ENCODE results near the gene ZNF280B.
"Not testable (repeated sequence)": the region's sequence is repeated elsewhere in the genome, so short reads cannot be mapped to it uniquely, and the experiment has no call there.

ZNF280B gene

DNA sequence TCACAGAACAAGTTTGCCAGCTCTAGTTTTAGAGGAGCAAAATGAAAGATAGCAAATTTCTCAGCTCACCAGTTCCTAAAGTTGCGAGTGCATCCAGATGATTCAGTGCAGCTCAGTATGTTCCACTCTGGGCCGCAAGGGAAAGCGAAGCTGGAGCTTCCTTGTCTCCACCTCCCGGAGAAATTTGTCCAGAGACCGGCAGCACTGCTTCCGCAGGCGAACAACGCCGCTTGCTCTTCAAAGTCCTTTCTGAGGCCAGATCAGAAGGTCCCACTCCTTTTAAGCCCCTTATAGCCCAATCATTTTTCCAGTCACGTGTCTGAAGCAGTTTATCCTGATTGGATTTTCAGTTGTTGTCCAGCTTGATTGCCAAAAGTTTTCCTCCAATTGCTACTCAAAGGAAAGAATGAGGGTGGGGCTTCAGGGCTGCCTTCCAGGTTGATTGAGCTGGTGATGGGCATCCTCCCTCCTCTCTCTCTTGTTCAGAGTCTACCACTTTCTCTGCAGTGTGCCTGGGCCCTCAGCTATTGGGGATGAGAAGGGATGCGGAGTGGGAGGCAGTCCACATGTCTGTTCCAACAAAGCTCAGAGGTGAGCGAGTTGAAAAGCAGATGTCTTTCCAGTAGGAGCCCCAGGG, 11.6 kb upstream of the ZNF280B start, which contains the start of gene ZNF280A:
TSS of gene ZNF280A (minus strand) at position 251 of the 637 bp plus-strand sequence. CDS start 4,640 bp downstream, outside the sequence.
- Histone ChIP-seq H3K9me3 (ENCODE audit: control extremely low read depth in 1 of 5, control insufficient read depth in 4 of 5, insufficient read depth in 2 of 5, low read depth in 1 of 5, low read length in 4 of 5) (no peaks in the 10 kb centered on the region), H3K4me1 (ENCODE audit: control extremely low read depth in 1 of 4, control insufficient read depth in 4 of 4, insufficient read depth in 4 of 4, low read length in 3 of 4) (no peaks in the 10 kb centered on the region), H3K27ac (ENCODE audit: insufficient read depth in 1 of 2, low read depth in 1 of 2, low read length in 2 of 2, poor library complexity in 1 of 2, severe bottlenecking in 2 of 2) (peak within 1 kb of the TSS in 1 of 2 experiments; percentile 74), H3K4me3 (ENCODE audit: control insufficient read depth in 1 of 7, extremely low read depth in 1 of 7, insufficient read depth in 4 of 7, low read depth in 2 of 7, low read length in 6 of 7) (no peak within 1 kb of the TSS), H3K36me3 (ENCODE audit: control insufficient read depth in 4 of 4, insufficient read depth in 4 of 4, low read length in 3 of 4) (no peaks in the 10 kb centered on the region), H3K27me3 (replicated peaks in 2 of 5; ENCODE audit: control insufficient read depth in 4 of 5, insufficient read depth in 5 of 5, low read length in 4 of 5) (peaks cover 0 to 8% (median 3%) of the 10 kb centered on the region in 5 experiments)
- no peak for DNase-seq
- ChIA-PET POLR2A (interaction anchor here (0.6 kb wide), 1 partner anchor 103 kb away, joined by 3 read pairs; no protein-coding TSS in a partner anchor), CTCF (interaction anchor here (0.9 to 1.2 kb wide), 3 partner anchors 8 to 56 kb away, joined by 3 to 4 read pairs (median 3); no protein-coding TSS in a partner anchor)
- 84% methylated on average over 11 of the region's 12 CpGs for WGBS (ENCODE audit: insufficient coverage)

DNA sequence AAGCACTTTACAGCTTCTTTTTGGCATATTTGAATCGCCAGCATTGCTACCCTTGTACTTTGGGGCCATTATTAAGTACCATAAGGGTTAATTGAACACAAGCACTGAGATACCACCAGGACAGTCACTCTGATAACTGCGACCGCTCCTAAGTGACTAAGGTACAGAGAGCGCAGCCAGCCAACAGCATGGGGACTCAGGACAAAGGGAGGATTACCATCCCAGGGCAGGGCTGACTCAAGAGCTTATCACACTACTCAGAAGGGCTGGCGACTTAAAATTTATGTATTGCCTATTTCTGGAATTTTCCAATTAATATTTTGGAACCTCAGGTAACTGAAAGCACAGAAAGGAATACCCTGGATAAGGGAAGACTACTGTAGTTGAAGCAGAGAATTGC, 11.0 kb upstream of the ZNF280B start:
- CTCF ChIA-PET: interaction anchor here (1.0 to 2.8 kb wide), 3 partner anchors 8 to 56 kb away, joined by 3 to 10 read pairs (median 4); partner anchors contain the start of gene ZNF280B
- H3K4me3 ChIP-seq (ENCODE audit: control insufficient read depth in 1 of 7, extremely low read depth in 1 of 7, insufficient read depth in 4 of 7, low read depth in 2 of 7, low read length in 6 of 7): no peak overlapping the region
- POLR2A ChIA-PET: interaction anchor here (0.6 kb wide), 1 partner anchor 103 kb away, joined by 3 read pairs; no protein-coding TSS in a partner anchor

DNA sequence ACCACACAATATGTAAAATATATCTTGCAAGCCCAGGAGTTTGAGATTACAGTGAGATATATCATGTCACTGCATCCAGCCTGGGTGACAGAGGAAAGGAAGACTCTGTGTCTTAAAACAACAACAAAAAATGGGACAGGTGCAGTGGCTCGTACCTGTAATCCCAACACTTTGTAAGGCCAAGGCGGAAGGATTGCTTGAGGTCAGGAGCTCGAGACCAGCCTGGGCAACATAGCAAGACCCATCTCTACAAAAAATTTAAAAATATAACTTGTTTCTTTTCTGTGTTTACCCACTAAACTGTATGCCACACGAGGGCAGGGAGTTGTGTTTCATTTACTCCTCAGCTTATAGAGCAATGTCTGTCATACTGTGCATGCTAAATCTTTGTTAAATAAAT, 8.4 kb upstream of the ZNF280B start:
- no peaks in the 10 kb centered on the region for H3K36me3 ChIP-seq (ENCODE audit: control insufficient read depth in 4 of 4, insufficient read depth in 4 of 4, low read length in 3 of 4)
- DNase-seq: no peak
- no peak overlapping the region for H3K4me3 ChIP-seq (ENCODE audit: control insufficient read depth in 1 of 7, extremely low read depth in 1 of 7, insufficient read depth in 4 of 7, low read depth in 2 of 7, low read length in 6 of 7)
- H3K4me1 ChIP-seq (ENCODE audit: control extremely low read depth in 1 of 4, control insufficient read depth in 4 of 4, insufficient read depth in 4 of 4, low read length in 3 of 4): no peaks in the 10 kb centered on the region
- H3K27me3 ChIP-seq (replicated peaks in 2 of 5; ENCODE audit: control insufficient read depth in 4 of 5, insufficient read depth in 5 of 5, low read length in 4 of 5): peaks cover 0 to 22% (median 3%) of the 10 kb centered on the region in 5 experiments
- no peaks in the 10 kb centered on the region for H3K9me3 ChIP-seq (ENCODE audit: control extremely low read depth in 1 of 5, control insufficient read depth in 4 of 5, insufficient read depth in 2 of 5, low read depth in 1 of 5, low read length in 4 of 5)
- 86% methylated on average over 2 of the region's 4 CpGs for WGBS (ENCODE audit: insufficient coverage)
- POLR2A ChIA-PET: no interaction called here
- CTCF ChIA-PET: interaction anchor here (2.8 kb wide), 1 partner anchor 8 kb away, joined by 10 read pairs; the partner anchor contains the start of gene ZNF280B
- H3K27ac ChIP-seq (ENCODE audit: insufficient read depth in 1 of 2, low read depth in 1 of 2, low read length in 2 of 2, poor library complexity in 1 of 2, severe bottlenecking in 2 of 2): no peak overlapping the region

More for the DNA sequence above, 11.0 kb upstream of the ZNF280B start:
- peak overlapping the region in 1 of 2 experiments; percentile 74 for H3K27ac ChIP-seq (ENCODE audit: insufficient read depth in 1 of 2, low read depth in 1 of 2, low read length in 2 of 2, poor library complexity in 1 of 2, severe bottlenecking in 2 of 2)
- 96% methylated on average over 4 of the region's 5 CpGs for WGBS (ENCODE audit: insufficient coverage)
- H3K27me3 ChIP-seq (replicated peaks in 2 of 5; ENCODE audit: control insufficient read depth in 4 of 5, insufficient read depth in 5 of 5, low read length in 4 of 5): peaks cover 0 to 12% (median 3%) of the 10 kb centered on the region in 5 experiments
- H3K9me3 ChIP-seq (ENCODE audit: control extremely low read depth in 1 of 5, control insufficient read depth in 4 of 5, insufficient read depth in 2 of 5, low read depth in 1 of 5, low read length in 4 of 5): no peaks in the 10 kb centered on the region
- H3K36me3 ChIP-seq (ENCODE audit: control insufficient read depth in 4 of 4, insufficient read depth in 4 of 4, low read length in 3 of 4): no peaks in the 10 kb centered on the region
- H3K4me1 ChIP-seq (ENCODE audit: control extremely low read depth in 1 of 4, control insufficient read depth in 4 of 4, insufficient read depth in 4 of 4, low read length in 3 of 4): no peaks in the 10 kb centered on the region
- no peak for DNase-seq

DNA sequence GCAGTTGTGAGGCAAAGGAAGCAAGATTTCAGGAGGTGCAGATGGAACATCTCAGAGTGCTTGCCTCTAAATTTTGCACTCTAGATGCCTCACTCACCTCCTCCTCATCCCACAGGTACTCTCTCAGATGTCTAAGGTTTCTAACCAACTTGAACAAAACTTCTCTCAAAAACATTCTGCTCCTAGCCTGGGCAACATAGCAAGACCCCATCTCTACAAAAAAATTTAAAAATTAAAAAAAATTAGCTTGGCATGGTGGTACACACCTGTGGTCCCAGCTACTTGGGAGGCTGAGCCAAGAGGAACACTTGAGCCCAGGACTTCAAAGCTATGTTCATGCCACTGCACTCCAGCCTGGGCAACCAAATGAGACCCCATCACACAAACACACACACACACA, 7.3 kb upstream of the ZNF280B start:
- CTCF ChIA-PET: interaction anchor here (0.6 to 1.1 kb wide), 2 partner anchors 152 to 568 kb away, joined by 3 read pairs; no protein-coding TSS in a partner anchor

DNA sequence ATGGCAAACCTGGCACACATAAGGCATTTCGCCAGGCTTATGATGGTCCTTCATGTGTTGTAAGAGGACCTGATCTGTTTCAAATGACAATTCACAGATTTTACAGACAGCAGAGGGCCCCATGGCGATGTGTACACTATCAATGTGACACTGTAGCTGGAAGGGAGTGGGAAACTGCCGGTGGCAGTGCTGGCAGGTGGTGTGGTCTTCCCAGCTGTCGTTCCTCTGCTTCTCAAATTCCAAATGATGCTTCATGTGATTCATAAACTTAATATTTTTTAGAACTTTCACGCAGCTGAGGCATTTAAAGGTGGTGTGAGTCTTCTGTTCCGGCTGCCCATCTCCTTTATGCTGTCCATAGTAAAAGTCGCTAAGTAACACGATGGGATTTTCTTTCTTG, 5.9 kb upstream of the ZNF280B start:
- POLR2A ChIA-PET; CTCF ChIA-PET; H3K36me3 ChIP-seq (ENCODE audit: control insufficient read depth in 4 of 4, insufficient read depth in 4 of 4, low read length in 3 of 4); H3K4me1 ChIP-seq (ENCODE audit: control extremely low read depth in 1 of 4, control insufficient read depth in 4 of 4, insufficient read depth in 4 of 4, low read length in 3 of 4); H3K9me3 ChIP-seq (ENCODE audit: control extremely low read depth in 1 of 5, control insufficient read depth in 4 of 5, insufficient read depth in 2 of 5, low read depth in 1 of 5, low read length in 4 of 5); DNase-seq; H3K4me3 ChIP-seq (ENCODE audit: control insufficient read depth in 1 of 7, extremely low read depth in 1 of 7, insufficient read depth in 4 of 7, low read depth in 2 of 7, low read length in 6 of 7); H3K27ac ChIP-seq (ENCODE audit: insufficient read depth in 1 of 2, low read depth in 1 of 2, low read length in 2 of 2, poor library complexity in 1 of 2, severe bottlenecking in 2 of 2): not testable (repeated sequence)
- H3K27me3 ChIP-seq (replicated peaks in 2 of 5; ENCODE audit: control insufficient read depth in 4 of 5, insufficient read depth in 5 of 5, low read length in 4 of 5): peaks cover 0 to 24% (median 4%) of the 10 kb centered on the region in 5 experiments
- WGBS (ENCODE audit: insufficient coverage): 81% methylated on average over 7 of the region's 8 CpGs

More for the DNA sequence above, 7.3 kb upstream of the ZNF280B start:
- no peaks in the 10 kb centered on the region for H3K36me3 ChIP-seq (ENCODE audit: control insufficient read depth in 4 of 4, insufficient read depth in 4 of 4, low read length in 3 of 4)
- H3K27me3 ChIP-seq (replicated peaks in 2 of 5; ENCODE audit: control insufficient read depth in 4 of 5, insufficient read depth in 5 of 5, low read length in 4 of 5): peaks cover 0 to 24% (median 4%) of the 10 kb centered on the region in 5 experiments
- POLR2A ChIA-PET: no interaction called here
- no peaks in the 10 kb centered on the region for H3K4me1 ChIP-seq (ENCODE audit: control extremely low read depth in 1 of 4, control insufficient read depth in 4 of 4, insufficient read depth in 4 of 4, low read length in 3 of 4)
- DNase-seq: no peak
- peaks cover 0 to 2% (median 0%) of the 10 kb centered on the region in 5 experiments for H3K9me3 ChIP-seq (ENCODE audit: control extremely low read depth in 1 of 5, control insufficient read depth in 4 of 5, insufficient read depth in 2 of 5, low read depth in 1 of 5, low read length in 4 of 5)
- no peak overlapping the region for H3K27ac ChIP-seq (ENCODE audit: insufficient read depth in 1 of 2, low read depth in 1 of 2, low read length in 2 of 2, poor library complexity in 1 of 2, severe bottlenecking in 2 of 2)
- no peak overlapping the region for H3K4me3 ChIP-seq (ENCODE audit: control insufficient read depth in 1 of 7, extremely low read depth in 1 of 7, insufficient read depth in 4 of 7, low read depth in 2 of 7, low read length in 6 of 7)

DNA sequence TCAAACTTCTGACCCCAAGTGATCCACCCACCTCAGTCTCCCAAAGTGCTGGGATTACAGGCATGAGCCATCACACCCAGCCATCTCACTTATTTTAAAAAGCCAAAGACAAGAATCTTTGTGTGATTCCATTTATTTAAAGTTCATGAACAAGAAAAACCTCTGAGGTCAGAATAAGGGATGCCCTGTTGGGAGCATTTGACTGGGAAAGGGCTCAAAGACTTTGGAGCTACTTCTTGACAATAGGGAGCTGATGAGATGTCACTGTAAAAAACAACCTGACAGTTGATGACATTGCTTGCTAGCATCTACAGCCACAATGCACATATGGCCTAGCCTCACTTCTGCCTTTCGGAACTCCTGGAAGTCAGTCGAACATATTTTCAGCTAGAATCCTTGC, 5.1 kb upstream of the ZNF280B start:
- Histone ChIP-seq H3K27me3 (replicated peaks in 2 of 5; ENCODE audit: control insufficient read depth in 4 of 5, insufficient read depth in 5 of 5, low read length in 4 of 5) (peaks cover 0 to 24% (median 4%) of the 10 kb centered on the region in 5 experiments), H3K27ac (ENCODE audit: insufficient read depth in 1 of 2, low read depth in 1 of 2, low read length in 2 of 2, poor library complexity in 1 of 2, severe bottlenecking in 2 of 2) (no peak overlapping the region), H3K9me3 (ENCODE audit: control extremely low read depth in 1 of 5, control insufficient read depth in 4 of 5, insufficient read depth in 2 of 5, low read depth in 1 of 5, low read length in 4 of 5) (peaks cover 0 to 7% (median 2%) of the 10 kb centered on the region in 5 experiments), H3K4me1 (ENCODE audit: control extremely low read depth in 1 of 4, control insufficient read depth in 4 of 4, insufficient read depth in 4 of 4, low read length in 3 of 4) (no peaks in the 10 kb centered on the region), H3K4me3 (ENCODE audit: control insufficient read depth in 1 of 7, extremely low read depth in 1 of 7, insufficient read depth in 4 of 7, low read depth in 2 of 7, low read length in 6 of 7) (no peak overlapping the region), H3K36me3 (ENCODE audit: control insufficient read depth in 4 of 4, insufficient read depth in 4 of 4, low read length in 3 of 4) (no peaks in the 10 kb centered on the region)
- WGBS (ENCODE audit: insufficient coverage): 100% methylated on average over 2 of the region's 2 CpGs
- CTCF ChIA-PET: interaction anchor here (0.7 to 0.9 kb wide), 2 partner anchors 8 to 15 kb away, joined by 3 read pairs; no protein-coding TSS in a partner anchor
- no peak for DNase-seq
- POLR2A ChIA-PET: no interaction called here

DNA sequence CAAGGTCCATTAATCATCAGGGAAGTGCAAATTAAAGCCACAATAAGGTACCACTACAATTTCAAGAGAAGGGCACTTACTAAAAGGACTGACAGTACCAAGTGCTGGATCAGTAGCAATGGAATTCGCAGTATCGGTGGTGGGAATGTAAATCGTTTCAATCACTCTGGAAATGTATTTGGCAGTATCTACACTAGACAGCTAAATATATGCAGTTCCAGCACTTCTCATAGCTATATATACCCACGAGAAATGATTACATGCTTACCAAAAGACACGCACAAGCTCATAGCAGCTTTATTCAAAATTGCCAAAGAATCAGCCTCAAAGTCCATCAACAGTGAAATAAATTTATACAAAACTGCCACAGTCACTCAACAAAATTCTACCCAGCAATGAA, 4.4 kb upstream of the ZNF280B start:
- no peak overlapping the region for H3K27ac ChIP-seq (ENCODE audit: insufficient read depth in 1 of 2, low read depth in 1 of 2, low read length in 2 of 2, poor library complexity in 1 of 2, severe bottlenecking in 2 of 2)
- peaks cover 0 to 5% (median 2%) of the 10 kb centered on the region in 4 experiments for H3K4me1 ChIP-seq (ENCODE audit: control extremely low read depth in 1 of 4, control insufficient read depth in 4 of 4, insufficient read depth in 4 of 4, low read length in 3 of 4)
- POLR2A ChIA-PET: no interaction called here
- CTCF ChIA-PET: interaction anchor here (0.9 kb wide), 1 partner anchor 9 kb away, joined by 3 read pairs; no protein-coding TSS in a partner anchor
- no peak overlapping the region for H3K4me3 ChIP-seq (ENCODE audit: control insufficient read depth in 1 of 7, extremely low read depth in 1 of 7, insufficient read depth in 4 of 7, low read depth in 2 of 7, low read length in 6 of 7)
- whole genome bisulfite sequencing (ENCODE audit: insufficient coverage): 84% methylated on average over 4 of the region's 5 CpGs
- H3K27me3 ChIP-seq (replicated peaks in 2 of 5; ENCODE audit: control insufficient read depth in 4 of 5, insufficient read depth in 5 of 5, low read length in 4 of 5): peaks cover 0 to 24% (median 4%) of the 10 kb centered on the region in 5 experiments
- DNase-seq: no peak
- H3K36me3 ChIP-seq (ENCODE audit: control insufficient read depth in 4 of 4, insufficient read depth in 4 of 4, low read length in 3 of 4): no peaks in the 10 kb centered on the region
- H3K9me3 ChIP-seq (ENCODE audit: control extremely low read depth in 1 of 5, control insufficient read depth in 4 of 5, insufficient read depth in 2 of 5, low read depth in 1 of 5, low read length in 4 of 5): peaks cover 0 to 7% (median 2%) of the 10 kb centered on the region in 5 experiments

Measured in common myeloid progenitor, CD34-positive (primary cell).